Ishikawa (cell line): ENCODE measurements around the gene ALB.

Experiments used
- CEBPB ChIP-seq: IDR thresholded peaks from 2 replicates; pipeline ENCODE4 v1.6.1; 2012
- CREB1 ChIP-seq: IDR thresholded peaks from 2 replicates; pipeline ENCODE4 v1.6.1; 2012; ENCODE audit warnings: low read depth
- EGR1 ChIP-seq: IDR thresholded peaks from 2 replicates; pipeline ENCODE4 v1.6.1; 2012
- EP300 ChIP-seq: IDR thresholded peaks from 2 replicates; pipeline ENCODE4 v1.6.1; 2012; ENCODE audit warnings: borderline replicate concordance
- FOXM1 ChIP-seq: IDR thresholded peaks from 2 replicates; pipeline ENCODE4 v1.6.1; 2012; ENCODE audit warnings: low read depth, borderline replicate concordance
- MAX ChIP-seq: IDR thresholded peaks from 2 replicates; pipeline ENCODE4 v1.6.1; 2012
- NFIC ChIP-seq: IDR thresholded peaks from 2 replicates; pipeline ENCODE4 v1.6.1; 2012
- RAD21 ChIP-seq: IDR thresholded peaks from 2 replicates; pipeline ENCODE4 v1.6.1; 2012; ENCODE audit warnings: low read depth
- TAF1 ChIP-seq: IDR thresholded peaks from 2 replicates; pipeline ENCODE4 v1.6.1; 2012; ENCODE audit warnings: low read depth, mild to moderate bottlenecking
- TCF12 ChIP-seq: IDR thresholded peaks from 2 replicates; pipeline ENCODE4 v1.6.1; 2012; ENCODE audit warnings: low read depth
- TEAD4 ChIP-seq: IDR thresholded peaks from 2 replicates; pipeline ENCODE4 v1.6.1; 2012
- YY1 ChIP-seq: IDR thresholded peaks from 2 replicates; pipeline ENCODE4 v1.6.1; 2012; ENCODE audit warnings: low read depth
- ZBTB7A ChIP-seq: IDR thresholded peaks from 2 replicates; pipeline ENCODE4 v1.6.1; 2012; ENCODE audit warnings: low read depth
- TF ChIP-seq, protein P1 (sequence below): IDR thresholded peaks from 2 replicates; pipeline ENCODE4 v1.6.1; 2012; ENCODE audit warnings: low read depth, mild to moderate bottlenecking
- TF ChIP-seq, protein P2 (sequence below): IDR thresholded peaks from 2 replicates; pipeline ENCODE4 v1.6.1; 2012

Gene ALB

DNA sequence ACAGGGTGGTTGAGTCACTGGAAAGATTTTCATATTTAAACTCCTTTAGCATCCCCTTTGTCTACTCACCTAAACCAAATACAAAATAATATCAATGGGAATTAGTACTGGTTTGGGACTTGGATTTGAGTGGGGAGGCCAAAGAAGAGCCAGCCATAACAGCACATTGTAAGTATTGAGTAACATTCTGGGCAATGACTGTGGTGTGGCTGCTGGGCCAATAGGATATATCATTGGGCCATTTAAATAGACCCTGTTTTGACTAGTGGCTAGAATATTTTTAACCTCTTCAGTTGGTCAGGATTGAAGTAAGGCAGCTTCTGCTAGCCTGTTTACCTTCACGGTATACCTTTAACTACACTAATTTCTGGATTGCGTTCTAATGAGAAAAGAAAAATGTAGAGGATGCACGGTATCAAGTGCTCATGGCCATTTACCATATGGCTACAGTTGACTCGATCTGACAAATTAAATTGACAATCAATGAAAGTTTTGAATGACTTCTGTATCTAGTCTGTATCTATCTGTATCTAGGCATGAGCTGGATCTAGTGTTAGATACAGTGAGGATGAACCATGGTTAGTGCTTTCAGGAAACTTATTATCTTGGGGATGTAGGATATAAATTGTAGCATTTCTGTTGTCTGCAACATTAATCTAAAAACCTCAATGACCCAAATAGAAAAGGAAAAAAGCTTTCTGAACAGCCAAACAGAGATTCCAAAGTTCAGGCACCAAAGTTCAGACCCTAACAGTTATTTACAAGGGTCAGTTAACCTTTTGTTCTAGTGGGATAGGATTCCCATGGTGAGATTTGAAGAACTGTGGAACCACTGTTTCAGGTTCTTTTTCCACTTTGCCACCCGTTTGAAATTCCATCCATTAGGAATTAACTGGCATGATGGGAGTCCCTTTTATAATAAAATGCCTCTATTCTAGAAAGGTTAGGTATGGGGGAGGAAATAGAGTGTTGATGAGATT is 6.8 kb upstream of the ALB start:
- TF ChIP-seq NFIC: no peak
- TF ChIP-seq TAF1: no peak
- no peak for TF ChIP-seq FOXM1
- TF ChIP-seq, protein P1, sequence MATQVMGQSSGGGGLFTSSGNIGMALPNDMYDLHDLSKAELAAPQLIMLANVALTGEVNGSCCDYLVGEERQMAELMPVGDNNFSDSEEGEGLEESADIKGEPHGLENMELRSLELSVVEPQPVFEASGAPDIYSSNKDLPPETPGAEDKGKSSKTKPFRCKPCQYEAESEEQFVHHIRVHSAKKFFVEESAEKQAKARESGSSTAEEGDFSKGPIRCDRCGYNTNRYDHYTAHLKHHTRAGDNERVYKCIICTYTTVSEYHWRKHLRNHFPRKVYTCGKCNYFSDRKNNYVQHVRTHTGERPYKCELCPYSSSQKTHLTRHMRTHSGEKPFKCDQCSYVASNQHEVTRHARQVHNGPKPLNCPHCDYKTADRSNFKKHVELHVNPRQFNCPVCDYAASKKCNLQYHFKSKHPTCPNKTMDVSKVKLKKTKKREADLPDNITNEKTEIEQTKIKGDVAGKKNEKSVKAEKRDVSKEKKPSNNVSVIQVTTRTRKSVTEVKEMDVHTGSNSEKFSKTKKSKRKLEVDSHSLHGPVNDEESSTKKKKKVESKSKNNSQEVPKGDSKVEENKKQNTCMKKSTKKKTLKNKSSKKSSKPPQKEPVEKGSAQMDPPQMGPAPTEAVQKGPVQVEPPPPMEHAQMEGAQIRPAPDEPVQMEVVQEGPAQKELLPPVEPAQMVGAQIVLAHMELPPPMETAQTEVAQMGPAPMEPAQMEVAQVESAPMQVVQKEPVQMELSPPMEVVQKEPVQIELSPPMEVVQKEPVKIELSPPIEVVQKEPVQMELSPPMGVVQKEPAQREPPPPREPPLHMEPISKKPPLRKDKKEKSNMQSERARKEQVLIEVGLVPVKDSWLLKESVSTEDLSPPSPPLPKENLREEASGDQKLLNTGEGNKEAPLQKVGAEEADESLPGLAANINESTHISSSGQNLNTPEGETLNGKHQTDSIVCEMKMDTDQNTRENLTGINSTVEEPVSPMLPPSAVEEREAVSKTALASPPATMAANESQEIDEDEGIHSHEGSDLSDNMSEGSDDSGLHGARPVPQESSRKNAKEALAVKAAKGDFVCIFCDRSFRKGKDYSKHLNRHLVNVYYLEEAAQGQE: no peak
- no peak for TF ChIP-seq MAX
- TF ChIP-seq CREB1: no peak
- TF ChIP-seq TCF12: no peak
- TF ChIP-seq CEBPB: no peak
- no peak for TF ChIP-seq TEAD4
- TF ChIP-seq EP300: no peak
- TF ChIP-seq RAD21: no peak
- TF ChIP-seq, protein P2, sequence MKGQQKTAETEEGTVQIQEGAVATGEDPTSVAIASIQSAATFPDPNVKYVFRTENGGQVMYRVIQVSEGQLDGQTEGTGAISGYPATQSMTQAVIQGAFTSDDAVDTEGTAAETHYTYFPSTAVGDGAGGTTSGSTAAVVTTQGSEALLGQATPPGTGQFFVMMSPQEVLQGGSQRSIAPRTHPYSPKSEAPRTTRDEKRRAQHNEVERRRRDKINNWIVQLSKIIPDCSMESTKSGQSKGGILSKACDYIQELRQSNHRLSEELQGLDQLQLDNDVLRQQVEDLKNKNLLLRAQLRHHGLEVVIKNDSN: no peak

GRCh38 chr4:73401412-73401811 is 2.7 kb upstream of the ALB start:
- TF ChIP-seq CEBPB (no peak), ZBTB7A (no peak), NFIC (no peak), MAX (no peak), TCF12 (no peak), TAF1 (no peak), TEAD4 (no peak), CREB1 (no peak), FOXM1 (no peak), RAD21 (no peak), YY1 (no peak)
- TF ChIP-seq, protein P2: no peak
- TF ChIP-seq, protein P1: no peak

DNA sequence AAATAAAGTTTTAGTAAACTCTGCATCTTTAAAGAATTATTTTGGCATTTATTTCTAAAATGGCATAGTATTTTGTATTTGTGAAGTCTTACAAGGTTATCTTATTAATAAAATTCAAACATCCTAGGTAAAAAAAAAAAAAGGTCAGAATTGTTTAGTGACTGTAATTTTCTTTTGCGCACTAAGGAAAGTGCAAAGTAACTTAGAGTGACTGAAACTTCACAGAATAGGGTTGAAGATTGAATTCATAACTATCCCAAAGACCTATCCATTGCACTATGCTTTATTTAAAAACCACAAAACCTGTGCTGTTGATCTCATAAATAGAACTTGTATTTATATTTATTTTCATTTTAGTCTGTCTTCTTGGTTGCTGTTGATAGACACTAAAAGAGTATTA is 370 bp downstream of the ALB start:
- no peak for TF ChIP-seq NFIC

GRCh38 chr4:73405138-73405537 is 1.1 kb downstream of the ALB start:
- TF ChIP-seq, protein P1: no peak

DNA sequence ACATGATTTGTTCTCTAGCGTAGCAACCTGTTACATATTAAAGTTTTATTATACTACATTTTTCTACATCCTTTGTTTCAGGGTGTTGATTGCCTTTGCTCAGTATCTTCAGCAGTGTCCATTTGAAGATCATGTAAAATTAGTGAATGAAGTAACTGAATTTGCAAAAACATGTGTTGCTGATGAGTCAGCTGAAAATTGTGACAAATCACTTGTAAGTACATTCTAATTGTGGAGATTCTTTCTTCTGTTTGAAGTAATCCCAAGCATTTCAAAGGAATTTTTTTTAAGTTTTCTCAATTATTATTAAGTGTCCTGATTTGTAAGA is 2.4 kb downstream of the ALB start:
- TF ChIP-seq ZBTB7A (no peak), RAD21 (no peak), EGR1 (no peak), YY1 (no peak), MAX (no peak), TAF1 (no peak), TCF12 (no peak), CREB1 (no peak)
- TF ChIP-seq, protein P2: no peak
